RWPE2 (cell line): ENCODE results near the gene CASP2.

Experiments used
- ATAC-seq: fragments of 200-7000 bp; cut with Tn5 transposase; 3 replicates; pipeline ENCODE4 v1.9.1; 2021; ENCODE audit warnings: low read depth
- DNase-seq: peaks from one replicate; pipeline ENCODE4 v3.0.0-alpha.2; 2020; ENCODE audit warnings: low spot score
- H3K27ac ChIP-seq: fragments of 450-650 bp; 2 replicates; pipeline ENCODE4 v1.5.1; 2017; ENCODE audit warnings: mild to moderate bottlenecking; ENCODE audit not compliant: poor library complexity, severe bottlenecking
- H3K27me3 ChIP-seq: fragments of 250-450 bp; sonication (Bioruptor Pico); 2 replicates; pipeline ENCODE4 v1.5.1; 2021; ENCODE audit warnings: mild to moderate bottlenecking, moderate library complexity; ENCODE audit not compliant: insufficient read depth, poor library complexity, severe bottlenecking
- H3K36me3 ChIP-seq: fragments of 250-450 bp; sonication (Bioruptor Pico); 2 replicates; pipeline ENCODE4 v1.5.1; 2020; ENCODE audit warnings: low read depth, mild to moderate bottlenecking, moderate library complexity
- H3K4me1 ChIP-seq: fragments of 250-450 bp; sonication (Bioruptor Pico); 2 replicates; pipeline ENCODE4 v1.5.1; 2021; ENCODE audit warnings: mild to moderate bottlenecking, moderate library complexity; ENCODE audit not compliant: insufficient read depth, poor library complexity, severe bottlenecking
- H3K4me3 ChIP-seq: fragments of 250-450 bp; sonication (Bioruptor Pico); 2 replicates; pipeline ENCODE4 v1.5.1; 2021; ENCODE audit warnings: mild to moderate bottlenecking, moderate library complexity; ENCODE audit not compliant: severe bottlenecking
- H3K9me3 ChIP-seq: fragments of 250-450 bp; sonication (Bioruptor Pico); 2 replicates; pipeline ENCODE4 v1.5.1; 2021; ENCODE audit warnings: mild to moderate bottlenecking, moderate library complexity; ENCODE audit not compliant: severe bottlenecking
- CTCF ChIP-seq: fragments of 450-650 bp; IDR thresholded peaks from one replicate; pipeline ENCODE4 v1.5.1; 2017; ENCODE audit warnings: mild to moderate bottlenecking, moderate library complexity; ENCODE audit not compliant: poor library complexity, severe bottlenecking

The CASP2 gene

GRCh38 chr7:143346018-143346417 is 57.9 kb downstream of the CASP2 start:
- H3K27ac ChIP-seq = no peak overlapping the region
- ATAC-seq (no peak), DNase-seq (no peak)
- no peaks in the 10 kb centered on the region for H3K9me3 ChIP-seq
- H3K27me3 ChIP-seq = no peaks in the 10 kb centered on the region
- no peaks in the 10 kb centered on the region for H3K36me3 ChIP-seq
- no peak for TF ChIP-seq CTCF
- no peak overlapping the region for H3K4me3 ChIP-seq
- H3K4me1 ChIP-seq = no peaks in the 10 kb centered on the region

- H3K27me3 ChIP-seq = no peaks in the 10 kb centered on the region
- no peak overlapping the region for H3K4me3 ChIP-seq
- H3K9me3 ChIP-seq = no peaks in the 10 kb centered on the region
- no peaks in the 10 kb centered on the region for H3K4me1 ChIP-seq
- no peak for ATAC-seq
- no peak for TF ChIP-seq CTCF
- no peaks in the 10 kb centered on the region for H3K36me3 ChIP-seq
- no peak for DNase-seq
- no peak overlapping the region for H3K27ac ChIP-seq
Measured at GRCh38 chr7:143347950-143348349, 59.8 kb downstream of the CASP2 start.

- no peaks in the 10 kb centered on the region for H3K9me3 ChIP-seq
- H3K27me3 ChIP-seq = no peaks in the 10 kb centered on the region
- no peak for TF ChIP-seq CTCF
- no peaks in the 10 kb centered on the region for H3K4me1 ChIP-seq
- H3K27ac ChIP-seq = no peak overlapping the region
- H3K4me3 ChIP-seq = no peak overlapping the region
- H3K36me3 ChIP-seq = no peaks in the 10 kb centered on the region
- ATAC-seq (no peak), DNase-seq (no peak)
Measured at GRCh38 chr7:143351060-143351459, 62.9 kb downstream of the CASP2 start.

- Histone ChIP-seq H3K4me3 (no peak overlapping the region), H3K9me3 (no peaks in the 10 kb centered on the region), H3K36me3 (no peaks in the 10 kb centered on the region), H3K27me3 (no peaks in the 10 kb centered on the region), H3K4me1 (no peaks in the 10 kb centered on the region), H3K27ac (no peak overlapping the region)
- no peak for TF ChIP-seq CTCF
- ATAC-seq (no peak), DNase-seq (no peak)
Measured at GRCh38 chr7:143351574-143351973, 63.4 kb downstream of the CASP2 start.

GRCh38 chr7:143352531-143353002 is 64.4 kb downstream of the CASP2 start:
- no peak for ATAC-seq
- Histone ChIP-seq H3K9me3 (no peaks in the 10 kb centered on the region), H3K4me1 (no peaks in the 10 kb centered on the region), H3K27ac (no peak overlapping the region), H3K4me3 (no peak overlapping the region), H3K27me3 (no peaks in the 10 kb centered on the region), H3K36me3 (no peaks in the 10 kb centered on the region)
- no peak for DNase-seq
- TF ChIP-seq CTCF = no peak
